HEK293 (cell line): ENCODE data around the gene PLCXD1.
A peak's percentile ranks its signal among the peaks of the same experiment; 100 is the strongest.

Source experiments
- CTCF ChIA-PET: fragments of 350-600 bp; formaldehyde crosslinking; extraction: SDS; loops from one replicate; lab custom pipeline; 2021; ENCODE audit warnings: antibody characterized with exemption; lab: Yijun Ruan, JAX
- POLR2A ChIA-PET: fragments of 300-600 bp; formaldehyde crosslinking; extraction: SDS; loops from one replicate; lab custom pipeline; 2020; ENCODE audit warnings: antibody characterized with exemption, inconsistent platforms; lab: Yijun Ruan, JAX
- H3K27ac ChIP-seq: fragments of 200-500 bp; sonication (Bioruptor generic); 2 replicates; pipeline ENCODE4 v1.5.1; 2014; ENCODE audit warnings: low read depth, low read length, control low read depth, inconsistent platforms; ENCODE audit errors: extremely low read depth
- H3K36me3 ChIP-seq, 2 experiments: fragments of 200-500 bp in 1 of 2; sonication (Bioruptor generic) in 1 of 2; 1 replicate in 1 of 2; 2 replicates in 1 of 2; pipeline ENCODE4 v1.5.1; 2014 to 2017; ENCODE audit warnings: inconsistent platforms in 2 of 2, low read length in 2 of 2; ENCODE audit not compliant: control insufficient read depth in 2 of 2, insufficient read depth in 1 of 2
- H3K4me1 ChIP-seq: fragments of 200-500 bp; sonication (Bioruptor generic); 2 replicates; pipeline ENCODE4 v1.5.1; 2014; ENCODE audit warnings: mild to moderate bottlenecking, low read length, inconsistent platforms; ENCODE audit not compliant: control insufficient read depth, insufficient read depth
- H3K4me3 ChIP-seq: 2 replicates; pipeline ENCODE4 v1.5.1; 2011; ENCODE audit warnings: low read depth, mild to moderate bottlenecking, control low read depth, low read length, moderate library complexity
- H3K9me3 ChIP-seq: fragments of 200-500 bp; sonication (Bioruptor generic); 2 replicates; pipeline ENCODE4 v1.5.1; 2014; ENCODE audit warnings: low read depth, low read length, inconsistent platforms; ENCODE audit not compliant: control insufficient read depth, insufficient read depth
- EGR2 ChIP-seq: fragments of 450-650 bp; formaldehyde crosslinking; IDR thresholded peaks from 2 replicates; pipeline ENCODE4 v1.5.1; 2016; ENCODE audit warnings: low read depth, missing biosample characterization, missing genetic modification characterization
- HIC1 ChIP-seq: fragments of 450-650 bp; formaldehyde crosslinking; IDR thresholded peaks from 2 replicates; pipeline ENCODE4 v1.5.1; 2016; ENCODE audit warnings: missing biosample characterization, missing genetic modification characterization
- IKZF3 ChIP-seq: fragments of 450-650 bp; IDR thresholded peaks from 2 replicates; pipeline ENCODE4 v1.5.0; 2018; ENCODE audit warnings: missing biosample characterization, mild to moderate bottlenecking, missing genetic modification characterization, moderate library complexity
- INSM2 ChIP-seq: fragments of 450-650 bp; formaldehyde crosslinking; IDR thresholded peaks from 2 replicates; pipeline ENCODE4 v1.5.1; 2016; ENCODE audit warnings: missing biosample characterization, missing genetic modification characterization
- KLF1 ChIP-seq: fragments of 450-650 bp; formaldehyde crosslinking; IDR thresholded peaks from 2 replicates; pipeline ENCODE4 v1.5.1; 2016; ENCODE audit warnings: missing biosample characterization, missing genetic modification characterization
- KLF17 ChIP-seq: fragments of 450-650 bp; formaldehyde crosslinking; IDR thresholded peaks from 2 replicates; pipeline ENCODE4 v1.5.1; 2016; ENCODE audit warnings: missing biosample characterization, missing genetic modification characterization
- MEIS1 ChIP-seq: sonication (generic); formaldehyde crosslinking; IDR thresholded peaks from 2 replicates; pipeline ENCODE4 v1.8.1; 2022; ENCODE audit warnings: missing genetic modification reagents, mild to moderate bottlenecking, borderline replicate concordance
- REPIN1 ChIP-seq: fragments of 450-650 bp; formaldehyde crosslinking; IDR thresholded peaks from 2 replicates; pipeline ENCODE4 v1.5.1; 2017; ENCODE audit warnings: missing biosample characterization, missing genetic modification characterization, low read depth
- ZEB2 ChIP-seq: fragments of 450-650 bp; formaldehyde crosslinking; IDR thresholded peaks from 2 replicates; pipeline ENCODE4 v1.5.1; 2016; ENCODE audit warnings: missing biosample characterization, missing genetic modification characterization
- ZFHX2 ChIP-seq: fragments of 450-650 bp; formaldehyde crosslinking; conservative IDR thresholded peaks from 2 replicates; pipeline ENCODE4 v1.5.1; 2016; ENCODE audit warnings: missing biosample characterization, missing genetic modification characterization
- ZFP69B ChIP-seq: fragments of 450-650 bp; formaldehyde crosslinking; IDR thresholded peaks from 2 replicates; pipeline ENCODE4 v1.5.1; 2016; ENCODE audit warnings: missing biosample characterization, missing genetic modification characterization
- ZNF10 ChIP-seq: fragments of 450-650 bp; formaldehyde crosslinking; IDR thresholded peaks from 2 replicates; pipeline ENCODE4 v1.5.1; 2017; ENCODE audit warnings: missing biosample characterization, missing genetic modification characterization
- ZNF121 ChIP-seq: fragments of 450-650 bp; formaldehyde crosslinking; IDR thresholded peaks from 2 replicates; pipeline ENCODE4 v1.5.1; 2016; ENCODE audit warnings: missing biosample characterization, missing genetic modification characterization
- ZNF174 ChIP-seq: fragments of 450-650 bp; formaldehyde crosslinking; IDR thresholded peaks from 2 replicates; pipeline ENCODE4 v1.5.0; 2017; ENCODE audit warnings: missing biosample characterization, mild to moderate bottlenecking, missing genetic modification characterization
- ZNF175 ChIP-seq: fragments of 450-650 bp; formaldehyde crosslinking; IDR thresholded peaks from 2 replicates; pipeline ENCODE4 v1.5.1; 2016; ENCODE audit warnings: missing biosample characterization, missing genetic modification characterization
- ZNF2 ChIP-seq: fragments of 450-650 bp; formaldehyde crosslinking; IDR thresholded peaks from 2 replicates; pipeline ENCODE4 v1.5.1; 2016; ENCODE audit warnings: missing biosample characterization, missing genetic modification characterization
- ZNF292 ChIP-seq: fragments of 450-650 bp; formaldehyde crosslinking; IDR thresholded peaks from 2 replicates; pipeline ENCODE4 v1.5.1; 2016; ENCODE audit warnings: low read depth, missing biosample characterization, missing genetic modification characterization, borderline replicate concordance
- ZNF335 ChIP-seq: fragments of 450-650 bp; formaldehyde crosslinking; conservative IDR thresholded peaks from 2 replicates; pipeline ENCODE4 v1.5.1; 2016; ENCODE audit warnings: missing biosample characterization, missing genetic modification characterization
- ZNF473 ChIP-seq: fragments of 450-650 bp; formaldehyde crosslinking; IDR thresholded peaks from 2 replicates; pipeline ENCODE4 v1.5.1; 2017; ENCODE audit warnings: missing biosample characterization, missing genetic modification characterization
- ZNF560 ChIP-seq: fragments of 450-650 bp; formaldehyde crosslinking; IDR thresholded peaks from 2 replicates; pipeline ENCODE4 v1.5.1; 2017; ENCODE audit warnings: missing biosample characterization, missing genetic modification characterization, borderline replicate concordance
- ZNF580 ChIP-seq: fragments of 450-650 bp; formaldehyde crosslinking; IDR thresholded peaks from 2 replicates; pipeline ENCODE4 v1.5.1; 2016; ENCODE audit warnings: missing biosample characterization, missing genetic modification characterization
- ZNF600 ChIP-seq: fragments of 450-650 bp; formaldehyde crosslinking; IDR thresholded peaks from 2 replicates; pipeline ENCODE4 v1.5.1; 2016; ENCODE audit warnings: missing biosample characterization, missing genetic modification characterization
- ZNF621 ChIP-seq: fragments of 450-650 bp; formaldehyde crosslinking; IDR thresholded peaks from 2 replicates; pipeline ENCODE4 v1.5.1; 2017; ENCODE audit warnings: missing biosample characterization, missing genetic modification characterization
- ZNF639 ChIP-seq: fragments of 450-650 bp; formaldehyde crosslinking; IDR thresholded peaks from 2 replicates; pipeline ENCODE4 v1.5.1; 2016; ENCODE audit warnings: missing biosample characterization, missing genetic modification characterization
- ZNF76 ChIP-seq: fragments of 450-650 bp; formaldehyde crosslinking; IDR thresholded peaks from 2 replicates; pipeline ENCODE4; 2016; ENCODE audit warnings: low read depth, missing biosample characterization, missing genetic modification characterization, borderline replicate concordance
- ZXDB ChIP-seq: fragments of 450-650 bp; formaldehyde crosslinking; IDR thresholded peaks from 2 replicates; pipeline ENCODE4 v1.5.1; 2016; ENCODE audit warnings: missing biosample characterization, missing genetic modification characterization

Gene PLCXD1

GRCh38 chrX:275967-276580, 5.1 kb upstream of the PLCXD1 start (continued):
- TF ChIP-seq INSM2 (tag by site-specific recombination) (no peak), HIC1 (tag by site-specific recombination) (peak; percentile 29; the same call in 1 of the 2 replicates), KLF17 (tag by site-specific recombination) (no peak), ZNF621 (no peak)

- Histone ChIP-seq H3K4me1 (no peaks in the 10 kb centered on the region; the same call in 1 of the 2 replicates), H3K4me3 (peak overlapping the region; percentile 32), H3K36me3 (no peaks in the 10 kb centered on the region; a peak in 1 of 3 replicates), H3K27ac (no peak overlapping the region; the same call in 1 of the 2 replicates), H3K9me3 (no peaks in the 10 kb centered on the region)
- ChIA-PET CTCF (no interaction called here), POLR2A (no interaction called here)
- no peak for TF ChIP-seq ZNF560 (tag by site-specific recombination)
- no peak for TF ChIP-seq ZFP69B (tag by site-specific recombination)
- no peak for TF ChIP-seq ZEB2 (tag by site-specific recombination)
- TF ChIP-seq ZNF10, result no peak
- peak; percentile 71 for TF ChIP-seq ZFHX2 (tag by site-specific recombination)
- no peak for TF ChIP-seq ZNF292 (tag by site-specific recombination)
- no peak for TF ChIP-seq ZNF580 (tag by site-specific recombination)
- 0 out of 2 replicates have a peak, but pooled peaks have one; percentile 28 for TF ChIP-seq ZNF600 (tag by site-specific recombination)
- TF ChIP-seq MEIS1 (CRISPR knock-in tag), result no peak
- no peak for TF ChIP-seq ZXDB
- peak; percentile 81 for TF ChIP-seq ZNF76 (tag by site-specific recombination)
- 0 out of 2 replicates have a peak, but pooled peaks have one; percentile 15 for TF ChIP-seq ZNF121
- no peak for TF ChIP-seq KLF1 (tag by site-specific recombination)
- TF ChIP-seq ZNF174 (tag by site-specific recombination), result no peak
- TF ChIP-seq ZNF2 (tag by site-specific recombination), result no peak
- TF ChIP-seq REPIN1, result no peak
- TF ChIP-seq ZNF175 (tag by site-specific recombination), result no peak
- TF ChIP-seq ZNF335, result peak; percentile 65
- TF ChIP-seq IKZF3, result no peak
- TF ChIP-seq ZNF473 (tag by site-specific recombination), result no peak
- TF ChIP-seq EGR2, result peak; percentile 58; the same call in 1 of the 2 replicates
- TF ChIP-seq ZNF639 (tag by site-specific recombination), result no peak
Measured at GRCh38 chrX:276581-277201, 4.5 kb upstream of the PLCXD1 start.
